Osteoblast (primary cell): ENCODE data around the gene CERS5. TPM values are rescaled to one million over a fixed set of nuclear protein-coding genes. Genes with fewer than 3 reads are reported as not detected.

Source experiments
- DNase-seq: peaks from one replicate; pipeline ENCODE4 v3.0.0; 2011; ENCODE audit warnings: low spot score, mixed read lengths; ENCODE audit not compliant: insufficient read length; ENCODE audit errors: missing footprints
- H2AFZ ChIP-seq: 2 replicates; pipeline ENCODE4 v1.6.0; 2011; ENCODE audit warnings: mild to moderate bottlenecking, low read length
- H3K27ac ChIP-seq: 2 replicates; pipeline ENCODE4 v1.5.1; 2011; ENCODE audit warnings: mild to moderate bottlenecking, low read depth, low read length, moderate library complexity
- H3K27me3 ChIP-seq: 2 replicates; pipeline ENCODE4 v1.6.0; 2012; ENCODE audit warnings: mild to moderate bottlenecking, control low read depth, inconsistent platforms, low read length, moderate library complexity; ENCODE audit not compliant: insufficient read depth
- H3K36me3 ChIP-seq: 2 replicates; pipeline ENCODE4 v1.5.1; 2011; ENCODE audit warnings: mild to moderate bottlenecking, low read length, control low read depth, moderate library complexity; ENCODE audit not compliant: insufficient read depth
- H3K4me1 ChIP-seq: 2 replicates; pipeline ENCODE4 v1.5.1; 2011; ENCODE audit warnings: mild to moderate bottlenecking, low read length, control low read depth, moderate library complexity; ENCODE audit not compliant: insufficient read depth
- H3K4me2 ChIP-seq: 2 replicates; pipeline ENCODE4 v1.6.0; 2011; ENCODE audit warnings: mild to moderate bottlenecking, low read length; ENCODE audit not compliant: insufficient read depth
- H3K4me3 ChIP-seq: fragments of 200-600 bp; sonication (generic); 3 replicates; pipeline ENCODE4 v1.5.1; 2012; ENCODE audit warnings: mild to moderate bottlenecking, low read length, inconsistent platforms; ENCODE audit not compliant: insufficient read depth
- H3K79me2 ChIP-seq: 2 replicates; pipeline ENCODE4 v1.6.0; 2012; ENCODE audit warnings: mild to moderate bottlenecking, low read length, control low read depth, inconsistent platforms; ENCODE audit not compliant: insufficient read depth
- H3K9me3 ChIP-seq: 2 replicates; pipeline ENCODE4 v1.5.1; 2011; ENCODE audit warnings: low read depth, low read length, control low read depth
- H4K20me1 ChIP-seq: 2 replicates; pipeline ENCODE4 v1.6.0; 2012; ENCODE audit warnings: mild to moderate bottlenecking, low read length, control low read depth; ENCODE audit not compliant: insufficient read depth
- total RNA-seq: library from RNA; depleted of rRNA; stranded (reverse); fragments of >200 nt; gene quantifications from 2 replicates; pipeline ENCODE4 v1.2.3, GENCODE V29; 2012
- TF ChIP-seq, protein P1 (sequence below): IDR thresholded peaks from 2 replicates; pipeline ENCODE4 v1.5.1; 2011; ENCODE audit warnings: mild to moderate bottlenecking, low read depth, low read length, moderate library complexity; ENCODE audit errors: extremely low read depth

Gene CERS5
- total RNA-seq, 1 donor, result 33.7 TPM

DNA sequence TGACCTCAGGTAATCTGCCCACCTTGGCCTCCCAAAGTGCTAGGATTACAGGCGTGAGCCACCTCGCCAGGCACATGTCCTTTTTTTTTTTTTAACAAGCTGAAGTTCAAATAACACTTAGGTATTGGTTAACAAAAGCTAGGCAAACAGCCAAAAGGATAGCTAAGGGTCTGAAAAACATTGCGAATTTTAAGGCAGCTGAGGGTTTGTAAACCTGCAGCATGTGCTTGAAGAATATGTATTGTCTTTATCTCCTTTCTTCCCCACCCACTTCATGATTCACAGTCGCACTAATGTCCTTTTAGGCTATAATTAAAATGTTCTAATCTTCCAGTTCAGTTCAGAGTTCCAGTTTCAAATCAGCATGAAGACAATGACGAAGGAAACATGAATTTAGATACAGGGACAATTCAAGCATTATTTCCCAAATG lies 30.1 kb upstream of the CERS5 start:
- H3K79me2 ChIP-seq, result peaks cover 40% of the 10 kb centered on the region
- H3K4me2 ChIP-seq, result no peak overlapping the region

DNA sequence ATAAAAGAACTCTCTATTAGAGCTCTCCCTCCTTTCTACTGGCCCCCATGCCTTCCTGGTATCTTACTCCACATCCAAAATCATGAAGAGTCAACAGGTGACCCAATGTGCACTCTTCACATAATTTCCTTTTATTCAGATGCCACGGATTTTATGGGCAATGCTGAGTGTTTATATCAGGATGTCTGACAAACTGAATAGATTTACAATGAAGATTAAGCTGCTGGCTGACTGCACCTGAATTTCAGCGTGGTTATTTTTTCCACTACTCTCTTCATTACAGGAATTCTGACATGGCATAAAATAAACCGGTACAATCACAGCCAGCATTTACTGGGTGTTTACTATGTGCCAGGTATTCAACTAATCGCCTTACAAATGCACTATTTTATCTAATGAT lies 29.4 kb upstream of the CERS5 start:
- H3K79me2 ChIP-seq, result peaks cover 39% of the 10 kb centered on the region
- no peak overlapping the region for H3K4me2 ChIP-seq

More for the DNA sequence above, 30.1 kb upstream of the CERS5 start:
- TF ChIP-seq, protein P1, sequence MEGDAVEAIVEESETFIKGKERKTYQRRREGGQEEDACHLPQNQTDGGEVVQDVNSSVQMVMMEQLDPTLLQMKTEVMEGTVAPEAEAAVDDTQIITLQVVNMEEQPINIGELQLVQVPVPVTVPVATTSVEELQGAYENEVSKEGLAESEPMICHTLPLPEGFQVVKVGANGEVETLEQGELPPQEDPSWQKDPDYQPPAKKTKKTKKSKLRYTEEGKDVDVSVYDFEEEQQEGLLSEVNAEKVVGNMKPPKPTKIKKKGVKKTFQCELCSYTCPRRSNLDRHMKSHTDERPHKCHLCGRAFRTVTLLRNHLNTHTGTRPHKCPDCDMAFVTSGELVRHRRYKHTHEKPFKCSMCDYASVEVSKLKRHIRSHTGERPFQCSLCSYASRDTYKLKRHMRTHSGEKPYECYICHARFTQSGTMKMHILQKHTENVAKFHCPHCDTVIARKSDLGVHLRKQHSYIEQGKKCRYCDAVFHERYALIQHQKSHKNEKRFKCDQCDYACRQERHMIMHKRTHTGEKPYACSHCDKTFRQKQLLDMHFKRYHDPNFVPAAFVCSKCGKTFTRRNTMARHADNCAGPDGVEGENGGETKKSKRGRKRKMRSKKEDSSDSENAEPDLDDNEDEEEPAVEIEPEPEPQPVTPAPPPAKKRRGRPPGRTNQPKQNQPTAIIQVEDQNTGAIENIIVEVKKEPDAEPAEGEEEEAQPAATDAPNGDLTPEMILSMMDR, result no peak
- no peak overlapping the region for H2AFZ ChIP-seq
- no peaks in the 10 kb centered on the region for H4K20me1 ChIP-seq
- DNase-seq, result no peak
- H3K9me3 ChIP-seq, result no peaks in the 10 kb centered on the region
- no peak overlapping the region for H3K4me3 ChIP-seq
- no peaks in the 10 kb centered on the region for H3K27me3 ChIP-seq
- peak overlapping the region; percentile 44 for H3K27ac ChIP-seq
- peaks cover 83% of the 10 kb centered on the region for H3K36me3 ChIP-seq
- peaks cover 55% of the 10 kb centered on the region for H3K4me1 ChIP-seq

DNA sequence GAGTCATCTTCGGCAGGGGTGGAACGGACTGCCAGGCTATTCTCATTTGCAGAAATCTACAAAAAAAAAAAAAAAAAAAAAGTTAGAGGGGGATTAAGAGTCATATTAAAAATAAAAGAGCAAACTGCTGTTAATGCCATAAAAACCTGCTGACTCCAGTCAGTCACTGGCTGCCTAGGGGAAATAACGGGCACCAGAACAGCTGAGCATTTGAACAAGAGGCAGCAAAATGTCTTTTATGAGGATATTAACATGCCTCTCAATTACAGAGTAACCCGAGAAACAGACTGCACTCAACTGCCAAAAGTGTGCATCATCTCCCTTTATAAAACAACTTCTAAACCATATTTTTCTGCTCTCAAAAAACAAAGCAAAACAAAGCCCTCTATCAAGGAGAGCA lies 28.7 kb upstream of the CERS5 start:
- no peak overlapping the region for H3K4me2 ChIP-seq
- H3K27ac ChIP-seq, result peak overlapping the region; percentile 44

More for the DNA sequence above, 29.4 kb upstream of the CERS5 start:
- H3K36me3 ChIP-seq, result peaks cover 84% of the 10 kb centered on the region
- no peak for DNase-seq
- peaks cover 52% of the 10 kb centered on the region for H3K4me1 ChIP-seq
- peak overlapping the region; percentile 44 for H3K27ac ChIP-seq
- H3K27me3 ChIP-seq, result no peaks in the 10 kb centered on the region
- H3K4me3 ChIP-seq, result no peak overlapping the region
- no peaks in the 10 kb centered on the region for H4K20me1 ChIP-seq
- no peak overlapping the region for H2AFZ ChIP-seq
- TF ChIP-seq, protein P1, result no peak
- no peaks in the 10 kb centered on the region for H3K9me3 ChIP-seq

DNA sequence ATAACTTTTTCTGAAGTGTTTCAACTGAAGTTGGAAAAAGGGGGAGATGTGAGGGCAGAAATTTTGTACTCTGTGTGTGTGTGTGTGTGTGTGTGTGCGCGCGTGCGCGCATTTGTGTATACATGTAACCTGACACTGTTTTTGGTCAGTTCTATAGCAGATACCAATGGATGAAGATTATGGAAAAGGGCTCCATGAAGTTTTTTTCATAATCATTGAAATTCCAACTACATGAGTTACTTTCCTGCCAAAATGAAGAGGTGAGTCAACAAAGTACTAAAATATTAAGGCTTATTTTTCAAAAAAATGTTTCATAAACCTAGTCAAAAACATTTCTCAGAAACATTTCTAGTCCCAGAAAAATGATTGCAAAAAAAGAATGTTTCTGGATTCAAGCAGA lies 25.7 kb upstream of the CERS5 start:
- DNase-seq, result peak; percentile 72
- H3K4me2 ChIP-seq, result peak overlapping the region; percentile 17
- no peak overlapping the region for H2AFZ ChIP-seq
- peaks cover 53% of the 10 kb centered on the region for H3K4me1 ChIP-seq
- H3K79me2 ChIP-seq, result peaks cover 37% of the 10 kb centered on the region
- H4K20me1 ChIP-seq, result no peaks in the 10 kb centered on the region
- H3K27me3 ChIP-seq, result no peaks in the 10 kb centered on the region
- H3K27ac ChIP-seq, result peak overlapping the region; percentile 77
- H3K9me3 ChIP-seq, result no peaks in the 10 kb centered on the region
- H3K36me3 ChIP-seq, result peaks cover 70% of the 10 kb centered on the region
- TF ChIP-seq, protein P1, result no peak
- H3K4me3 ChIP-seq, result no peak overlapping the region

More for the DNA sequence above, 28.7 kb upstream of the CERS5 start:
- no peaks in the 10 kb centered on the region for H4K20me1 ChIP-seq
- DNase-seq, result peak; percentile 73
- no peak overlapping the region for H3K4me3 ChIP-seq
- H3K36me3 ChIP-seq, result peaks cover 83% of the 10 kb centered on the region
- no peaks in the 10 kb centered on the region for H3K9me3 ChIP-seq
- H3K4me1 ChIP-seq, result peaks cover 45% of the 10 kb centered on the region
- no peak overlapping the region for H2AFZ ChIP-seq
- TF ChIP-seq, protein P1, result no peak
- peaks cover 42% of the 10 kb centered on the region for H3K79me2 ChIP-seq
- no peaks in the 10 kb centered on the region for H3K27me3 ChIP-seq
